CD4-positive, alpha-beta T cell treated with Interleukin-6 at 100 ng/mL for 8 hours (primary cell): Measurements from ENCODE around the gene TBC1D12.
"Not testable (repeated sequence)": the region's sequence is repeated elsewhere in the genome, so short reads cannot be mapped to it uniquely, and the experiment has no call there.

Experiments
- DNase-seq: peaks from one replicate; pipeline ENCODE4 v3.0.0-alpha.2; 2020; ENCODE audit warnings: mixed read lengths, low spot score

Gene TBC1D12

GRCh38 chr10:94402204-94402842 lies at the start of gene TBC1D12:
Gene TBC1D12 (plus strand): TSS chr10:94402541. CDS start chr10:94402614, 73 bp downstream.
- peak; percentile 27 for DNase-seq

- DNase-seq, result no peak
Observed at GRCh38 chr10:94353336-94353735, 49.0 kb upstream of the TBC1D12 start.

GRCh38 chr10:94355841-94356240 lies 46.5 kb upstream of the TBC1D12 start:
- DNase-seq, result no peak

GRCh38 chr10:94357193-94357592 lies 45.1 kb upstream of the TBC1D12 start:
- DNase-seq, result no peak

GRCh38 chr10:94358480-94358879 lies 43.9 kb upstream of the TBC1D12 start:
- no peak for DNase-seq

GRCh38 chr10:94361171-94361794 lies 41.1 kb upstream of the TBC1D12 start:
- peak; percentile 6 for DNase-seq

- DNase-seq, result peak; percentile 91
Observed at GRCh38 chr10:94362360-94363250, 39.7 kb upstream of the TBC1D12 start, which contains the start of gene NOC3L. Gene NOC3L (minus strand): TSS chr10:94362939. CDS start chr10:94362838, 101 bp downstream.

- DNase-seq, result no peak
Observed at GRCh38 chr10:94363251-94363565, 39.1 kb upstream of the TBC1D12 start.

- DNase-seq, result no peak
Observed at GRCh38 chr10:94364482-94364881, 37.9 kb upstream of the TBC1D12 start.

- no peak for DNase-seq
Observed at GRCh38 chr10:94366382-94366781, 36.0 kb upstream of the TBC1D12 start.

GRCh38 chr10:94370501-94370900 lies 31.8 kb upstream of the TBC1D12 start:
- no peak for DNase-seq

- no peak for DNase-seq
Observed at GRCh38 chr10:94375374-94375773, 27.0 kb upstream of the TBC1D12 start.

GRCh38 chr10:94376865-94377264 lies 25.5 kb upstream of the TBC1D12 start:
- DNase-seq, result no peak

- no peak for DNase-seq
Observed at GRCh38 chr10:94383530-94383929, 18.8 kb upstream of the TBC1D12 start.

- DNase-seq, result not testable (repeated sequence)
Observed at GRCh38 chr10:94385733-94386132, 16.6 kb upstream of the TBC1D12 start.

GRCh38 chr10:94392117-94392516 lies 10.2 kb upstream of the TBC1D12 start:
- DNase-seq, result not testable (repeated sequence)

GRCh38 chr10:94397549-94398370 lies 4.6 kb upstream of the TBC1D12 start:
- no peak for DNase-seq

GRCh38 chr10:94398762-94399161 lies 3.6 kb upstream of the TBC1D12 start:
- DNase-seq, result no peak

GRCh38 chr10:94402843-94403379 lies 570 bp downstream of the TBC1D12 start:
- no peak for DNase-seq

GRCh38 chr10:94403380-94404213 lies 1.3 kb downstream of the TBC1D12 start:
- peak; percentile 9 for DNase-seq

- DNase-seq, result no peak
Observed at GRCh38 chr10:94405406-94405805, 3.1 kb downstream of the TBC1D12 start.
